Left renal cortex interstitium (tissue), 4 donors: Measurements from ENCODE around the gene UGT1A9. TPM values are rescaled to one million over a fixed set of nuclear protein-coding genes. Genes with fewer than 3 reads are reported as not detected.

Experiments
- DNase-seq, 4 donors: peaks; one replicate each; pipeline ENCODE4 v3.0.0-alpha.2; 2013; ENCODE audit warnings: low read depth in 4 of 4, low spot score in 2 of 4, missing footprints in 1 of 4
- polyA plus RNA-seq, 4 donors: library from polyadenylated mRNA; unstranded; fragments of 120-200 nt; gene quantifications; one replicate each; pipeline ENCODE4 v1.2.1, GENCODE V29; 2013; ENCODE audit not compliant: insufficient read length in 4 of 4

Gene UGT1A9
- polyA plus RNA-seq, 4 donors: 4.2 to 7.3 (median 5.5) TPM

DNA sequence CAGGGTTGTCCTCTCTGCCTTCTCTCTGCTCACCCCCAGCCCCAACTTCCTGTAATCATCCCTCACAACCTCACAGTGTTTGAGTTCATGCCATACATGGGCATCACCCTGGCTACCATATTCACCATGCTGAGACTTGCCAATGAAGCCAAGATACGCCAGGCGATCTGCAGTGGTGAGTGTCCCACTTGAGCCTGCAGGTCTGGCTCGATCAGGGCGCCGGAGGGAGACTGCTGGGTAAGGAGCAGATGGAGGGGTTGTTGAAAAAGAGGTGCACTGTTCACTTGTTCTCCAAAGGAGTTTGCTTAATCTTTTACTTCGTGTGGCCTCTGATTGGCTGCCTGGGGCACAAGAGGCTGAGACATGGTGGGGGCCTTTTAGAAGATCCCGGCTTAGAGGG is 121.0 kb downstream of the UGT1A9 start:
- DNase-seq: no peak

DNA sequence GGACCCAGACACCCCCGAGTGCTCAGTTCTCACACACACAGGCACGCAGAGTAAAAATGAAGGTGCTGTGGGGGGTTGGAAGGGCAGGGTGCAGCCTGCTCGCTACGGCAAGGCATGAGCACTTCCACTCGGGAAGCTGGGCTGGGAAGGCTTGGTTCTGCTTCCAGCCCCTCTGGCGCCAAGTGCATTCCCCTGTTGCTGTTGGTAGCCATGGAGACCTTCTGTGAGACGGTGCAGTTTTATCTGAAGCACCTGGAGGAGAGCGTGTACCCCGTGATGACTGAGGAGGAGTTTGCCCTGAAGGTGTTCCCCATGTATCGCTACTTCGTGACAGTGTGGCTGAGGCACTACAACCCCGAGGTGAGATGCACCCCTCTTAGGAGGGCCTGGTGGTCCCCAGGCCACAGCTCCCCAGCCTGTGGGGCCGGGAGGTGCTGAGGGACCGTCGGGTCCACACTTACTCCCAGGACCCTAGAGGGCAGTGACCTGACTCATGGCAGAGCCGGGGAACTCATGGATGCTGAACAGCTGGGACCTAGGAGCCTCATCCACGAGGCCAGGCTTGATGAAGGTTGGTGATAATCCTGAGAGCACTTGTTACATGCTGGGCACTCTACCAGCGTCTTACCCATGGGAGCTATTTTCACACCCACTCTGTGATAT is 121.9 kb downstream of the UGT1A9 start:
- DNase-seq: no peak

DNA sequence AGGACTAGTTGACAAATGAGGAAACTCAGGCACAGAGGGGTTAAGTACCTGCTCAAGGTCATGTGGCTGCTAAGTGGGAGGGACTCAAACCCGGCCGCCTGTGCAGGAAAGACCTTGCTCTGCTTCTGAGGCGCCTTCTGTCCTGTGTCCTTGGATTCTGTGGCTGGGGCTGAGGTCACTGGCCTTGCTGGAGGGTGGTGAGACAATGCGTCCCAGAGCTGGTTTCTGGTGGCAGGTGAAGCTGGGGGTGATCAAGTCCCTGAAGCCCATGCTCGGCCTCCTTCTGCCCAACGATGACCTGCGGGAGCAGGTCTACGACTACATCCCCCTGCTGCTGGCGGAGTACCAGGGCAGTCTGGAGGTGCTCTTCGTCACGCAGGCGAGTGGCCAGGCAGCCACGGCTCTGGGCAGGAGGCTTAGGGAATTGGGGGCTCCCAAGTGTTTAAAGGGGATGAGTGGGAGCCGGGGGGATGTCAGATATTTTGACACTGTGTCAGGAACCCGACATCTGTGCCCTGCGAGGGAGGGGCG is 122.5 kb downstream of the UGT1A9 start:
- no peak for DNase-seq

DNA sequence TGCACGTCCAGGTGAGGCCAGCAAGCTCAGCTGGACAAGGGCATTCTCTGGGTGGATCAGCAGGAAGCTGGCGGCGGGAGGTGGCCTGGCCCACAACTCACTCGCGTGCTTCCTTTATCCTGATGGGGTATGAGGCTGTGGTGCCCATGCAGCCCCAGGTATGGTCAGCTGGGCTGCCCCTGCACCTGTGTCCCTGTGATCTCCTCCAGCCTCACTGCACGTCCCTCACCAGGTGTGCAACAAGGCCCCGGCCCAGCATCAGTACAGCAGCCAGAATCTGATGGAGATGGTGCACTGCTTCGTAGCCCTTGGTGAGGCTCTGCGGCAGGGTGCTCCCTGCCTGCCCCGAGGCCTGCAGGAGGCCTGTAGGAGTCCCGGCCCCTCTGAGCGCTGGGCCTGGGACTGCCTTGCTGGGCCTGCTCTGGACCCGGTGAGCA is 124.1 kb downstream of the UGT1A9 start:
- DNase-seq: no peak

DNA sequence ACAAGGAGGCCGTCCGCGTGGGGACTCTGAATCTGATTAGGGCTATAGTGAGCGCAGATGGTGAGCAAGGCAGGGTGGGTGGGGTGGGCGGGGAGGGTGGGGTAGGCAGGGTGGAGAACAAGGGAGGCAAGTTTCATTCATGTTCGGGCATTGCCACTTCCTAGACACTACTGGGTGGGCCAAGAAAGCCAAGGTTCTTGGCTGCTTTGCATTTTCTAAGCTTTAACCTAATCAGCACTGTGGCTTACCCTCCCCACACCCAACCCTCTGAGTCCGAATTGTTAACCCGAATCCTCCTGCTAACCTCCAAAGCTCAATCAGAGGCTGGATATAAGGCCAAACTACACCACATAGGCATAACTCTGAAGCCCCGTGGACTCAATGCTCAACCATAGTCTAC is 124.6 kb downstream of the UGT1A9 start:
- no peak for DNase-seq

DNA sequence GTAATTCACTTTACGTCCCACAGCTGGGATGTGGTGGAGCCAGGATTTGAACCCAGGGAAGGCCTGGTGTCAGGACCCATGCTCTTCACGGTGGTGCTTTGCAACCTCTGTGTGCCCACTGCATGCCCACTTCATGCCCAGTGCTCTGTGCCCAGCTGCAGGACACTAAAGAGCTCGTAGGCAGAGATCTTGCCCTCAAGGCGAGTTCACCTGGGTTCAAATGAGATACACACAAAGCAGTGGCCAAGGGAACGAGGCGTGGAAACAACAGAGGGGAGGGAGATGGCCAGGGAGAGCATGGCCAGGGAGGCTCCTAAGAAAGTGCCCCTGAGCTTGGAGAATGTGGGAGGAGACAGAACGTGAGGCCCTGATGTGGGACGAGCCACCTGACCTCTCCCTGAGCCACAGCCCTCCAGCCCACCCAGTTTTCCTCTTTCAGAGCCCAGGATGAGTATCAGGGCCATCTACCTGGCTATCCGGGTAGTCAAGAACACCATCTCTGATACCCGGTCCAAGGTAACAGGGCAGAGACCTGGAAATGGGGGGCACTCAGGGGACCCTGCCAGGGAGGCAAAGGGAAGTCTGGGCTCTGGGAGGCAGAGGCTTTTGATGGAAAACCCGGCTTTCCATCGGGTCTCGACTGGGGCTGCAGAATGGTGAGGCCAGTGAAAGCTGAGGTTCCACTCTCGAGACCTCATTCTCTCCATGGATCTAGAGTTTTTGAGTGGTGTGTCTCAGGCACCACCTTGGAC is 126.8 kb downstream of the UGT1A9 start:
- no peak for DNase-seq

DNA sequence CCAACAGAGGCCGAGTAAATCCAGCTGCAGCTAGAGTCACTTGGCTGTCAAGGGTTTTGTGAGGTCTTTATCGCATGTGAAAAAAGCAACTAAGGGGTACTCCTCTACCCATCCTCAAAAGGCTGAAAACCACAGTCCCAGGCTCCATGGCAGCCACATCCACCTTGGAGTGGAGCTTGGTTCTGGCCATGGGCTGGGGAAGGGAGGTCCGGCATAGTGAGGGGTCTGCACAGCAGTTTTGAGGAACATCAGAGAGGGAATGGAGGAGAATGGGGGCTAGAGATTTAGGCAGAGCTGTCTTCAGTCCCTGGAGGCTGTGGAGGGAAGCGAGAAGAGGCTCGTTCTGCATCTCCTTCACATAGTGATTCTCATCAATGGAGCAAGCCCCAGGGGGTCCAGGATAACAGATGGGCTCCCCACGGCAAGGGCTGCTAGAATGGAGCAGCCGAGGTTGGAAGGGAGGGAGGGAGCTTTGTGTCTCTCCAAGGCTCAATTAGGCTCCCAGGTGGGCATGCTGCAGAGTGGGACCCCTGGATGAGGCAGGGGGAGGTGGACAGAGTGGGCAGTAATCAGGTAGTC is 127.5 kb downstream of the UGT1A9 start:
- DNase-seq: no peak

DNA sequence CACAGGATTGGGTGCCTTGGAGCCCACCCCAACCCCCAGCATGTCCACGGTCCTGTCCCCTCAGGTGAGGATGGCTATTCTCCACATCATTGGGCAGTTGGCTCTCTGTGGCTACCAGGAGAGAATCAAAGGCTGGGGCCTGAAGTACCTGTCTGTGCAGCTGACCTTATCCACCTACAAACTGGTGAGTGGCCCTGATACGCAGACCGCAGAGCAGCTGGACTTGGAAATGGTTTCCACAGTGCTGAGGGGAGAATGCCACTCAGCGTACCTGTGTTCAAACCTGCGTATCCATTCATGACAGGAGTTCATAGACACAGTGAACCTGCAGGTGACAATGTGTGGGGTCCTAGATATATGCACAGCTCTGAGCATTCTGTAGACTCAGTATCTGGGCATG is 128.0 kb downstream of the UGT1A9 start:
- DNase-seq: no peak

DNA sequence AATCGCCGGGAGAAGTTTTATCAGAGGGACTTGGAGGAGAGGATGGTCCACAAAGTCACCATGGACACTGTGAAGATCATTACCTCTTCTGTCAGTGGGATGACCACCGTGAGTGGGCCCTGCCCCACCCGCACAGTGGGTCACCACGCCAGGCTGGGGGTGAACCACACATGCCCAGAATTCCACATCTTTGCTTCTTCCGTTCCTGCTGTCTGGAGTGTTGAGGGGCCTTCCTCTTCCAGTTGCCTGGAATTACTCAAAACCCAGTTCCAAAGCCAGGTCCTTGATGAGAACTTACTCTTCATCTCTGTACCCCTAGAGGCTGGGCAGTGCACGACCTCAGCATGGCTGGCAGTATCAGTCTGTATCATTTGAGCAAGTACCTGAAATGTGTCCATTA is 128.5 kb downstream of the UGT1A9 start:
- no peak for DNase-seq

DNA sequence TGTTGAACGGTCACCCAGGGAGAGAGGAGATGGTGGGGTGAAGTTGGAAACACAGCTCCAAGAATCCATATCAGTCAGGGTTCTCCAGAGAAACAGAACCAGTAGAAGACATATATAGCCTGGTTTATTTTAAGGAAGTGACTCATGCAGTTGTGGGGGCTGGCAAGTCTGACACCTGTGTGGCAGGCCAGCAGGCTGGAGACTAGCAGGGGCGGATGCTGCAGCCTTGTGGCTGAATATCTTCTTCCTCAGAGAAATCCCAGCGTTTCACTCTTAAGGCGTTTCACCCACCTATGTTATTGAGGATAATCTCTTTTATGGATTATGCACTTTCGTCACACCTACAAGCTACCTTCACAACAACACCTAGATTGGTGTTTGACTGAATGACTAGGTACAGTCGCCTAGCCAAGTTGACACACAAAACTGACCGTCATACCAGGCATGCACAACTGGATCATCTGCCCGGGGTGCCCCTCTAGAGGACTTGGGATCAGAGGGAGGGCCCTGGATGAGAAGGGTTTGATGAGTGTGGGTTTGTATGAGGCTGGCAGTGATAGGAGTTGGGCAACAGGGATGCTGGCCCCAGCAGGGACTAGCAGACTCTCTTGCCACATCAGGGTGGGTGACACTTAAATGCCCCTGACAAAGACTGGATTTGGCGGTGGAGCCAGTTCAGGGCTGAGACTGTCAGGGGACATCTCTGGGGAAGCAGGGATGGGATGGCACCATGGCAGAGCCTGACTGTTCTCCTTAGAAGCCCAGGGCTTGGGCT is 129.8 kb downstream of the UGT1A9 start:
- DNase-seq: no peak

DNA sequence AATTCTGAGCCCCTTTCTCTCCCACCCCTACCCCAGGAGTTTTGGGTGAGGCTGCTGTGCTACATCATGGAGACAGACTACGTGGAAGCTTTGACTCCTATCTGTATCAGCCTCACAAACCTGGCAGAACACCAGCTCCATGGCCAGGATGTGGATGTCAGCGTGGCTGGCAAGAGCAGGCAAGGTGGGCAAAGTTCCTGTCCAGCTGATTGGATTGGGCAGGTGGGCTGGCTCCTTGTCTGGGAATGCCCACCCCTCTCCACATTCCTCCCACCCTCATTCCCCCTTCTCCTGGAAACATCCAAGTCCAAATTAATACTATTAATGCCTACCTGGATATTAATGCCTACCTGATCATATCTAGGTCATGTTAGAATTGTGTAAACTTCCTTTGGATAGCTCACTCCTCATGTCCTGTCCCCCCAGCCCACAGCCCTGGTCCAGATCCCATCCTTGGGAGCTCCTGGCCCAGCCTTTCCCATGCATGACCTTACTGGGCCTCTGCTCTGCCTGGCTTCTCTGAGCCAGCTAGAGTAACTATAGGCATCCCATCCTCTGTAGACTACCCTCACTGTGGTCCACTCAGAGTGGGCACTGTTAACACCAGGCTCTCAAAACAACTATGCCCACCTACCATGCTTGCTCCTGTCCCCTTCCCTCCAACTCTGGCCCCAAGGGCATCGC is 130.6 kb downstream of the UGT1A9 start:
- DNase-seq: no peak

DNA sequence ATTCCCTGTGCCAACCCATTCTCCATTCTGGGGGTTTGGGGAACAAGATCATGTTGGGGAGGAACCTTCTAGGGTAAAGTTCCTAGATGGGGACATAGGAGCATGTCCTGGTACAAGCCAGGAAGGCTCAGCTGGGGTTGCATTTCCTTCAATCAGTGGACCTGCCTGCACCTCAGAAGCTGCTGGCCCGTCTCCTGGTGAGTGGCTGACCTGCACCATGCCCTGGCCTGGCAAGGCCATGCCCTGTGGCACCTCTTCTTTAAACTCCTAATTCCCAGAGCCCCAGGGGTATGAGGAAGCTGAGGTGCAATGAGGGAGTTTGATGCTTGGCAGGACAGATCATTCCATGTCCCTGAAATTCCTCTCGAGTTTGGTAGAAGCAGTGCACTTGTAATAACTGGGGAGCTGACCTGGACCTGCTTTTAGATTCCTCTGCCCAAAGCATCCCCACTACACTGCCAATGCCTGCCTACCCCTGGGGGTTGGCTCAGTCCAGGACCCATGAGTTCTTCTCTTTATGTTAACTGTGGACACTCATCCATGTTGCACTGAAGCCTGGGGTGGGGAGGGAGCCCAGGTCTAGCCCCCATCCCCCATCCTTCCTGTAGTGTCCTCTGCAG is 131.7 kb downstream of the UGT1A9 start:
- no peak for DNase-seq

DNA sequence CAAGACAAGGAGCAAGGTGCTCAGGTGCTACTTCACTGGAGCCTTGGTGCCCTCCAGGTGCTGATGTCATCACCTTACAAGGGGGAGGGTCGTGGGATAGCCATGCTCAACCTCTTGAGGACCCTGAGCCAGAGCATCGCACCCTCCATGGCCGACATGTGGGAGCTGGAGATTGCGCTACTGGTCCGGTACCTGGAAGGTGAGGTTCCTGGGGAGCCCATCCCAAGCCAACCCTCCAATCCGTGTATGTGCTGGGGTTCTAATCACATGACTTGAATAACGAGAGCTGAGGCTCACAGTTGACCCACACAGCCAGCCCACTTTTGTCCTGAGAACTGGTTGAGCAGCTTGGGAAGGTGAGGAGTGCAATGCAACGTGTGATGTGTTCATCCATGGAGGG is 132.3 kb downstream of the UGT1A9 start:
- no peak for DNase-seq

DNA sequence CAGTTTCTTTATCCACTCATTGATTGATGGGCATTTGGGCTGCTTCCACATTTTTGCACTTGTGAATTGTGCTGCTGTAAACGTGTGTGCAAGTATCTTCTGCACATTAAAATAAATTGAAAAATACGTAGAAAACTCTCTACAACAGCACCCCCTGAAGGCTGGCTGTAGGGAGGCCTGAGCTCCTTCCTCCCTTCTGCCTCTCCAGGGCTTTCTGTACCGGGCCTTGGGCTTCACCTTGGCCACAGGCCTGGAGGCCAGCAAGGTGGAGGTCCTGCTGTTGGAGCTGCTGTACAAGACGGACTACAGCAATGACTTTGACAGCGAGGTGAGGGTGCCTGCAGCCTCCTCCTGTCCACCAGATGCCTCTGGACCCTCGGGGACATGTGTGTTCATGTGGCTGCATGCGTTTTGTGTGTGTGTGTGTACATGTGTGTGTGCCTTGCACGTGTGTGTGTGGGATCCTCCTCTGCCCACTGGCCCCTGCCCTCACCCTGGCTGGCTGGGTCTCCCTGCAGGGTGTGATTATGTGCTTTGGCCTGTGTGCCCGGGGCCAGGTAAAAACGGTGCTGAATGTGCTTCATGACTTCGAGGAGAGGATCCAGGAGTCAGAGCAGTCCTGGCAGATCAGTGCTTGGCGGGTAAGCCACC is 135.6 kb downstream of the UGT1A9 start:
- DNase-seq: no peak

DNA sequence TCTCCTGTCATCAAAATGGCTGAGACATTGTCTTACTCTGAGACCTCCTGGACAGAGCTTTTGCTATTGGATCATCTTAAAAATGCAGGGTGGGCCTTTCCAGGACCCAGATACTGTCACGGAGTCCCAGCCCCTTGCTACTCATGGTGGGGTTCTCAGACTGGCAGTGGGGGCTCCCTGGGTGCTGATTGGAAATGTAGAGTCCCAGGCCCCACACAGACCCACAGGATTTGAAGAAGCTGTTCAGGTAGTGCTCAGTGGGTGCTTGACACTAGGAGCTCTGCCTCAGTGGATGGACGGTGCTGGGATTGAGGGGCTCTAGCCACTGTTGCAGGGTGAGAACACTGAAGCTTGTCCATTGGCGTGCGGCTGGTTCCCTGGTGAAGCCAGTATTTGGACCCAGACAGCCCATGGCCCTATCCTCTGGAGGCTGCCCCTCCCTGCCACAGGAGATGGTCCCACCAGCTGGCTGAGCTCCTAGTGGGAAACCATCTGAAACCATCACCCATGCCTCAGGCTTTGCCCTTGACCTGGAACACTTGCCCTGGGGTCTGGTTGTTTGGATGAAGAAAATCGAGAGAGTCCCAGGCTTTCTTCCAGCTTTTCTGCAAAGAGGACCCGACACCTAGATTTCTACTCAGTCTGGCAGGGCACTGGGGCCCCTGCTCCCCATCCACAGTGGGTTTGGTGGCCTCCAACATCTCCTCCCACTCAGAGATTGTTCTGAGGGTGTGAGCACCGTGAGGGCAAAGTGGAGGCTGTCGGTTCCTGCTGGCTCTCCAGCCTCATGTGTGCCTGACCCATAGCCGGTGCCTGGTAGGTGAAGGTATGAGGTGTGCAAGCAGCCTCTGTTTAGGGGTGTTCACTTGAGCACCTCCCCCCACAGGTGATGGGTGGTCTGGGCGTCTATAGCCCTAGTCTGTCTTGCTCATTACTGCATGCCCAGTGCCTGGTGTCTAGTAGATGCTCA is 136.6 kb downstream of the UGT1A9 start:
- DNase-seq: no peak

DNA sequence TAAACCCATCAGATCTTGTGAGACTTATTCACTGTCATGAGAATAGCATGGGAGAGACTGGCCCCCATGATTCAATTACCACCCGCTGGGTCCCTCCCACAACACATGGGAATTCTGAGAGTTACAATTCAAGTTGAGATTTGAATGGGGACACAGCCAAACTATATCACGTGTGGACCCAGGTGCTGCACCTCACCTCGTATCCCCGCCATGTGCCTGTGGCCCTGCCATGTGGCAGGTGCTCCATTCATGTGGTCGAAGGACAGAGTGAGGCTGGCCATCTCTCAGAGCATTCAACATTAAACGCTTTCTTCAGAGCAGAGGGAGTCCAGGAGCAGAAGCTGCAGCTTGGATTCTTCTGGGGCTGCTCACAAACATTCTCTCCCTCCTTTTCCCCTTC is 138.7 kb downstream of the UGT1A9 start:
- no peak for DNase-seq

DNA sequence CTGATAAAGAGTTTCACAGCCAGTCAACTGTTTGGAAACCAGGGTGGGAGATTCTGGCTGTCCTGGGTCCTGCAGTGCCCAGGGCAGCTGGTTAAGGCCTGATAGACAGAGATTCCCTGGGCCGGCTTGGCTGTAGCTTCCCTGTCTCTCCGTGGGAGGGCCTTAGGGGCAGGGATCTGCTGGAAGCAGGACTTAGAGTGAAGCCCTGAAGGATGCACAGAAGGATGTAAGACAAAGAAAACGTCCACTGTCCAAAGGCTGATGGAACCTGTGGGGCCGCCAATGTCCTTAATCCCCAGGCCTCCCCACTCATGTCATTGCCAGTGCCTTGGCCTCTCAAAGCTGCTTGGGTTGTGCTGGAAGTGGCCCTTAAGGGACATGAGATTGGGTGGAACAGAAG is 139.4 kb downstream of the UGT1A9 start:
- no peak for DNase-seq

DNA sequence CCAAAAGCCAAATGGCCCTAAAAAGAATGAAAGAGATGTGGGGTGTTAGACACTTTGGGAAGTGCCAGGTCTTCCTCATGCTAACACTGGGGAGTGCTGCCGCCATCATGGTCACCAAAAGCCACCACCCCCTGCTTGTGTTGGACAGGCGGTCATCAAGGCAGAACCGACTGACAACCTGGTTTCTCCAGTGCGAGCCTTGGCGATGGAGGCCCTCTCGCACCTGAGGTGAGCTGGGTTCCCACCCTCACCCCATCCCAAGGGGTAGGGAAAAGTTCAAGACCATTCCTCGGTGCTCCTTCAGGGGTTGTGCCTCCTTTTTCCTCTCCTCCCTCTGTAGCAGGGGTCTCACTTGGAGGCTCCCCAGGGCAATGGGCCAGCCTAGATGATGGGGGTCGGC is 140.0 kb downstream of the UGT1A9 start:
- no peak for DNase-seq
